K562 (cell line): ENCODE results near the gene USP20. TPM values are rescaled to one million over a fixed set of nuclear protein-coding genes. Genes with fewer than 3 reads are reported as not detected.

Experiments used
- ATAC-seq: fragments of 200-7000 bp; cut with Tn5 transposase; 3 replicates; pipeline ENCODE4 v1.9.1; 2020; ENCODE audit warnings: moderate library complexity
- BruUV-seq: library from RNA; stranded (reverse); fragments of 400-500 nt; replicated peaks from 2 replicates; lab custom pipeline; 2021; lab: Mats Ljungman, UMichigan
- CTCF ChIA-PET: fragments of 300-600 bp; formaldehyde crosslinking; extraction: SDS; loops from one replicate; lab custom pipeline; 2021; ENCODE audit warnings: low intra/inter-chr PET ratio; lab: Yijun Ruan, JAX
- POLR2A ChIA-PET: fragments of 300-600, 350-650 bp; sonication (Branson Sonifier 250); formaldehyde crosslinking; extraction: SDS; loops from one replicate; lab custom pipeline; 2021; ENCODE audit warnings: antibody characterized with exemption, inconsistent platforms; lab: Yijun Ruan, JAX
- DNase-seq, 4 experiments: peaks; one replicate each; pipeline versions ENCODE4 v3.0.0 to v3.0.0-alpha.2; 2011 to 2018; ENCODE audit warnings: low spot score in 3 of 4, mixed read lengths in 3 of 4; ENCODE audit errors: extremely low read depth in 1 of 4
- FAIRE-seq: peaks from 2 replicates; lab custom pipeline; 2011; peaks lifted over from hg19 to GRCh38; lab: Jason Lieb, UNC
- H2AFZ ChIP-seq: 2 replicates; pipeline ENCODE4 v1.6.0; 2011; ENCODE audit warnings: low read depth, low read length, control low read depth, inconsistent platforms
- H3K27ac ChIP-seq: fragments of 200-600 bp; 3 replicates; pipeline ENCODE4 v1.8.0; 2011; ENCODE audit warnings: low read depth, mild to moderate bottlenecking, control low read depth, inconsistent platforms, low read length, moderate library complexity, mixed read lengths; ENCODE audit errors: extremely low read depth
- H3K27me3 ChIP-seq, 2 experiments: fragments of 300-600 bp in 1 of 2; 2 replicates in 1 of 2; 3 replicates in 1 of 2; pipeline versions ENCODE4 v1.6.0 to v1.8.0; 2011; ENCODE audit warnings: inconsistent platforms in 2 of 2, low read length in 2 of 2, mild to moderate bottlenecking in 1 of 2, mixed read lengths in 1 of 2, moderate library complexity in 1 of 2; ENCODE audit not compliant: control insufficient read depth in 2 of 2, insufficient read depth in 2 of 2
- H3K36me3 ChIP-seq: fragments of 300-600 bp; 3 replicates; pipeline ENCODE4 v1.8.0; 2011; ENCODE audit warnings: mild to moderate bottlenecking, low read length, inconsistent platforms; ENCODE audit not compliant: control insufficient read depth, insufficient read depth
- H3K4me1 ChIP-seq, 2 experiments: fragments of 200-600 bp in 1 of 2; replicated peaks in 1 of 2; 2 replicates in 1 of 2; 3 replicates in 1 of 2; pipeline versions ENCODE4 v1.5.1 to v1.8.0; 2011; ENCODE audit warnings: inconsistent platforms in 2 of 2, low read length in 2 of 2, mild to moderate bottlenecking in 1 of 2, mixed read lengths in 1 of 2, moderate library complexity in 1 of 2; ENCODE audit not compliant: control insufficient read depth in 2 of 2, insufficient read depth in 2 of 2
- H3K4me2 ChIP-seq: 2 replicates; pipeline ENCODE4 v1.6.1; 2011; ENCODE audit warnings: low read length, control low read depth, inconsistent platforms, mixed read lengths; ENCODE audit not compliant: insufficient read depth
- H3K4me3 ChIP-seq: fragments of 200-600 bp; sonication (generic), shearing (Covaris generic); 2 replicates; pipeline ENCODE4 v1.5.1; 2016; ENCODE audit warnings: control low read depth, inconsistent platforms
- H3K79me2 ChIP-seq: fragments of 200-600 bp; 3 replicates; pipeline ENCODE4 v1.8.0; 2011; ENCODE audit warnings: low read length, inconsistent platforms; ENCODE audit not compliant: control insufficient read depth, insufficient read depth
- H3K9ac ChIP-seq, 2 experiments: 2 replicates each; pipeline versions ENCODE4 v1.6.0 to v1.6.1; 2011; ENCODE audit warnings: low read depth in 2 of 2, low read length in 2 of 2, control low read depth in 1 of 2, inconsistent platforms in 1 of 2, mild to moderate bottlenecking in 1 of 2, mixed read lengths in 1 of 2; ENCODE audit not compliant: insufficient read depth in 1 of 2
- H3K9me1 ChIP-seq: one replicate; pipeline ENCODE4 v1.6.0; 2011; ENCODE audit warnings: inconsistent platforms, mild to moderate bottlenecking, low read length, moderate library complexity; ENCODE audit not compliant: control insufficient read depth, insufficient read depth
- H3K9me3 ChIP-seq: replicated peaks from 2 replicates; pipeline ENCODE4 v1.5.1; 2011; ENCODE audit warnings: low read depth, low read length, inconsistent platforms; ENCODE audit not compliant: control insufficient read depth, insufficient read depth
- H4K20me1 ChIP-seq: replicated peaks from 2 replicates; pipeline ENCODE4 v1.6.1; 2011; ENCODE audit warnings: low read length, inconsistent platforms, mixed read lengths; ENCODE audit not compliant: control insufficient read depth, insufficient read depth
- BRD4 ChIP-seq: fragments of 200-600 bp; sonication (generic); IDR thresholded peaks from 2 replicates; pipeline ENCODE4 v1.6.1; 2017; ENCODE audit warnings: inconsistent platforms
- L3MBTL2 ChIP-seq: fragments of 450-650 bp; IDR thresholded peaks from 2 replicates; pipeline ENCODE4 v1.6.1; 2016; ENCODE audit warnings: mild to moderate bottlenecking, moderate library complexity
- ZC3H8 ChIP-seq: fragments of 450-650 bp; IDR thresholded peaks from 2 replicates; pipeline ENCODE4 v1.6.1; 2017
- ZNF436 ChIP-seq: fragments of 250-450, 450-650 bp; sonication (Bioruptor Pico); formaldehyde crosslinking; IDR thresholded peaks from 2 replicates; pipeline ENCODE4 v1.7.0; 2020; ENCODE audit warnings: mild to moderate bottlenecking
- ZNF696 ChIP-seq: fragments of 250-450 bp; sonication (Bioruptor Pico); conservative IDR thresholded peaks from 2 replicates; pipeline ENCODE4 v1.4.0; 2020; ENCODE audit warnings: mild to moderate bottlenecking, moderate library complexity
- ZZZ3 ChIP-seq: fragments of 450-650 bp; IDR thresholded peaks from 2 replicates; pipeline ENCODE4 v1.6.1; 2016; ENCODE audit warnings: antibody characterized with exemption, mild to moderate bottlenecking, moderate library complexity
- whole genome bisulfite sequencing: fragments of 100-300 bp; shearing (Covaris generic); methylation state at CpG from one replicate; pipeline ENCODE4 v1.1.6; 2016; ENCODE audit warnings: low coverage, mixed read lengths; ENCODE audit not compliant: insufficient coverage; ENCODE audit errors: missing lambda C conversion rate; 5-methylcytosine and 5-hydroxymethylcytosine counted together
- in situ Hi-C: fragments of 300-500 bp; cut with MboI; formaldehyde crosslinking; loops from 4 replicates; pipeline ENCODE4 v1.15.0; 2018; ENCODE audit warnings: inconsistent platforms, mixed read lengths
- intact Hi-C: fragments of 100-400 bp; cut with micrococcal nuclease; formaldehyde crosslinking; loops from 2 replicates; pipeline ENCODE4 v1.14.2; 2022
- polyA plus RNA-seq, 8 experiments: library from polyadenylated mRNA; depleted of rRNA in 4 of 8; stranded (reverse) in 5 of 8; unstranded in 3 of 8; fragments of >200 nt; fragmentation: Nextera tagmentation in 2 of 8; fragmentation: Illumina TruSeq in 1 of 8; extraction: Ambion mirVana in 2 of 8; extraction: Trizol in 1 of 8; gene quantifications; 2 replicates each; pipeline versions ENCODE4 v1.2.1 to v1.2.3, GENCODE V29; 2011 to 2014; ENCODE audit warnings: inconsistent platforms in 1 of 8, missing spikeins in 1 of 8
- total RNA-seq, 7 experiments: library from RNA; depleted of rRNA in 6 of 7; stranded (reverse); fragments of >200 nt in 6 of 7; fragmentation: Illumina TruSeq in 2 of 7; extraction: Trizol in 2 of 7; gene quantifications; 2 replicates each; pipeline versions ENCODE4 v1.2.1 to v1.2.3, GENCODE V29; 2011 to 2021; ENCODE audit warnings: low replicate concordance in 1 of 7
- TF ChIP-seq, protein P1 (sequence below): fragments of 250-450 bp; sonication (Bioruptor Pico); IDR thresholded peaks from 2 replicates; pipeline ENCODE4 v1.4.0; 2020; ENCODE audit warnings: mild to moderate bottlenecking, moderate library complexity
- TF ChIP-seq, protein P2 (sequence below), 2 experiments: fragments of 450-650 bp in 1 of 2; IDR thresholded peaks; 2 replicates each; pipeline ENCODE4 v1.6.1; 2011 to 2017; ENCODE audit warnings: low read depth in 2 of 2, antibody characterized with exemption in 1 of 2, borderline replicate concordance in 1 of 2, low read length in 1 of 2, mild to moderate bottlenecking in 1 of 2, mixed read lengths in 1 of 2; ENCODE audit not compliant: control insufficient read depth in 1 of 2
- TF ChIP-seq, protein P3 (sequence below): IDR thresholded peaks from 2 replicates; pipeline ENCODE4 v1.6.1; 2011; ENCODE audit warnings: borderline replicate concordance, low read depth, mild to moderate bottlenecking, moderate library complexity, low read length; ENCODE audit not compliant: insufficient read depth, poor library complexity, severe bottlenecking

The USP20 gene
- total and polyA plus RNA-seq, 9 of the 15 experiments (the other 6 are each of a cell fraction or from before 2014, with no cell fraction given) = 1.9 to 136 (median 49.1) TPM

DNA sequence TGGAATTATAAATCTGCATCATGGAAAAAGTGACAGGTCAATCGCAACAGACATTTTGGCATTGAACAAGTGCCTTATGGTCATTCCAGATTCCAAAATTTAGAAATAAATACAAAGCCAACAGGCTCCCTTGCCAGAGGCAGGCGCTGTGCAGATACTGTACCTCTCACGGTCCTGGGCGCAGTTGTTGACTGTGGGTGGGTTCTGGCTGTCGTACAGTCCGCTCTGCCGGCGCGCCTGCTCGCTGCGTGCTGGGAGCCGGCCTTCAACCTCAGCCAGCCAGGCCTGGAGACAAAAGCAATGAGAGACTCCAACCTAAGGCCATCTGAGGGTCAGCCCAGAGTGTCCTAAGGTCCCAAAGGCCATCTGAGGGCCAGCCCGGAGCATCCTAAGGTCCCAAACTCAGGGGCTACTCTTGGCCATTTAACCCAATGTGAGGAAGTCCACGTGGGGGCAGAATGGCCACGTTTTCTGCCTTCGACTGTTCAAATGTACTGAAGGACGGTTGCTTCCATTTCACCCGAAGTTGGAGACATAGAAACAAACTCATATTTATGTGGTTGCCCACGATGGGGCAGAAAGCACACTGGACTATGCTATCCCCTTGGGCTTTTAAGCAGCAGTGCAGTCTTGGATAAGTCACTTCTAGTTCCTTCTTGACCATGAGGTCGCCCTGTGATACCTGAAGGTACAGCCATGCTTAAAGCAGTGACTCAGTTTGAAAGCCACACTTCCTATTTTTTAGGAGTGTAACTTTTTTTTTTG lies 65.2 kb downstream of the USP20 start (continued):
- 0 out of 2 replicates have a peak, but pooled peaks have one; percentile 11 for TF ChIP-seq L3MBTL2

DNA sequence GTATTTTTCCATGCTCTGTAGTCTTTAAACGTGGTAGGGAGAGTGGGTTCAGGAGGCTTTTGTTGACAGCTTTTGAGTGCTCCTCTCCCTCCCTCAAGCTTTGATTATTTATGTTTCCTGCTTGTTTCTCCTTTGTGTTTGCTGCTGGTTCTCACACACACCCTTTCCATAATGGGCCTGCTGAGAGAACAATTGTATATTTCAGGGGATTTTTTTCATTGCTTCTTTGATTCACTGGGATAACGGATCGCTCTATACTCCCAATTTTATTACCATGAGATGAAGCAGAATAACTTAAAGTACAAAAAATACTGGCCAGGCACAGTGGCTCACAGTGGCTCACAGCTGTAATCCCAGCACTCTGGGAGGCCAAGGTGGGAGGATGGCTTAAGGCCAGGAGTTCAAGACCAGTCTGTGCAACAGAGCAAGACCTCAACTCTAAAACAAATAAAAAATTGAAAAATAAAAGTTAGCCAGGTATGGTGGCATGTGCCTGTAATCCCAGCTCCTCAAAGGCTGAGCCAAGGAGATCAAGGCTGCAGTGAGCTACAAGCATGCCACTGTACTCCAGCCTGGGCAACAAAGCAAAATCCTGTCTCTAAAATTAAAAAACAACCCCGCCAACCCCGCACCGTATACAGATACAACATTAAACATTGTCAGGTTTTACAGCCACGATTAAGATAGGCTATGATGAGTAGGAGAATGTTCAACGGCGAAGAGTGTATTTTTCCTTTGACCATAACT lies 66.9 kb downstream of the USP20 start:
- no peak for DNase-seq
- intact Hi-C loops = no loop called here
- H4K20me1 ChIP-seq = no peaks in the 10 kb centered on the region
- H3K79me2 ChIP-seq = no peaks in the 10 kb centered on the region
- POLR2A ChIA-PET = interaction anchor here (0.8 kb wide), 1 partner anchor 8 kb away, joined by 7 read pairs; no protein-coding TSS in a partner anchor
- 72% methylated on average over 9 of the region's 9 CpGs for WGBS
- no peak overlapping the region for H3K9ac ChIP-seq
- H2AFZ ChIP-seq = no peak overlapping the region
- H3K9me1 ChIP-seq = no peaks in the 10 kb centered on the region
- no TSS peak for BruUV-seq
- no peak for FAIRE-seq
- in situ Hi-C loops = no loop called here
- no peaks in the 10 kb centered on the region for H3K36me3 ChIP-seq
- no peak overlapping the region for H3K4me3 ChIP-seq
- H3K27me3 ChIP-seq = no peaks in the 10 kb centered on the region
- CTCF ChIA-PET = no interaction called here
- H3K9me3 ChIP-seq = 0 out of 2 replicates have a peak, but pooled peaks cover 1% of the 10 kb centered on the region
- no peak overlapping the region for H3K27ac ChIP-seq
- H3K4me1 ChIP-seq = peaks cover 0 to 6% of the 10 kb centered on the region in 2 experiments; a peak in 3 of 5 replicates
- H3K4me2 ChIP-seq = no peak overlapping the region
- no peak for ATAC-seq
- TF ChIP-seq ZNF436 (CRISPR knock-in tag) = no peak
- TF ChIP-seq ZNF696 (CRISPR knock-in tag) = no peak
- TF ChIP-seq BRD4 = no peak
- no peak for TF ChIP-seq ZC3H8
- no peak for TF ChIP-seq ZZZ3
- TF ChIP-seq, protein P1, sequence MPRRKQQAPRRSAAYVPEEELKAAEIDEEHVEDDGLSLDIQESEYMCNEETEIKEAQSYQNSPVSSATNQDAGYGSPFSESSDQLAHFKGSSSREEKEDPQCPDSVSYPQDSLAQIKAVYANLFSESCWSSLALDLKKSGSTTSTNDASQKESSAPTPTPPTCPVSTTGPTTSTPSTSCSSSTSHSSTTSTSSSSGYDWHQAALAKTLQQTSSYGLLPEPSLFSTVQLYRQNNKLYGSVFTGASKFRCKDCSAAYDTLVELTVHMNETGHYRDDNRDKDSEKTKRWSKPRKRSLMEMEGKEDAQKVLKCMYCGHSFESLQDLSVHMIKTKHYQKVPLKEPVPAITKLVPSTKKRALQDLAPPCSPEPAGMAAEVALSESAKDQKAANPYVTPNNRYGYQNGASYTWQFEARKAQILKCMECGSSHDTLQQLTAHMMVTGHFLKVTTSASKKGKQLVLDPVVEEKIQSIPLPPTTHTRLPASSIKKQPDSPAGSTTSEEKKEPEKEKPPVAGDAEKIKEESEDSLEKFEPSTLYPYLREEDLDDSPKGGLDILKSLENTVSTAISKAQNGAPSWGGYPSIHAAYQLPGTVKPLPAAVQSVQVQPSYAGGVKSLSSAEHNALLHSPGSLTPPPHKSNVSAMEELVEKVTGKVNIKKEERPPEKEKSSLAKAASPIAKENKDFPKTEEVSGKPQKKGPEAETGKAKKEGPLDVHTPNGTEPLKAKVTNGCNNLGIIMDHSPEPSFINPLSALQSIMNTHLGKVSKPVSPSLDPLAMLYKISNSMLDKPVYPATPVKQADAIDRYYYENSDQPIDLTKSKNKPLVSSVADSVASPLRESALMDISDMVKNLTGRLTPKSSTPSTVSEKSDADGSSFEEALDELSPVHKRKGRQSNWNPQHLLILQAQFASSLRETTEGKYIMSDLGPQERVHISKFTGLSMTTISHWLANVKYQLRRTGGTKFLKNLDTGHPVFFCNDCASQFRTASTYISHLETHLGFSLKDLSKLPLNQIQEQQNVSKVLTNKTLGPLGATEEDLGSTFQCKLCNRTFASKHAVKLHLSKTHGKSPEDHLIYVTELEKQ (CRISPR knock-in tag) = no peak
- TF ChIP-seq, protein P2, sequence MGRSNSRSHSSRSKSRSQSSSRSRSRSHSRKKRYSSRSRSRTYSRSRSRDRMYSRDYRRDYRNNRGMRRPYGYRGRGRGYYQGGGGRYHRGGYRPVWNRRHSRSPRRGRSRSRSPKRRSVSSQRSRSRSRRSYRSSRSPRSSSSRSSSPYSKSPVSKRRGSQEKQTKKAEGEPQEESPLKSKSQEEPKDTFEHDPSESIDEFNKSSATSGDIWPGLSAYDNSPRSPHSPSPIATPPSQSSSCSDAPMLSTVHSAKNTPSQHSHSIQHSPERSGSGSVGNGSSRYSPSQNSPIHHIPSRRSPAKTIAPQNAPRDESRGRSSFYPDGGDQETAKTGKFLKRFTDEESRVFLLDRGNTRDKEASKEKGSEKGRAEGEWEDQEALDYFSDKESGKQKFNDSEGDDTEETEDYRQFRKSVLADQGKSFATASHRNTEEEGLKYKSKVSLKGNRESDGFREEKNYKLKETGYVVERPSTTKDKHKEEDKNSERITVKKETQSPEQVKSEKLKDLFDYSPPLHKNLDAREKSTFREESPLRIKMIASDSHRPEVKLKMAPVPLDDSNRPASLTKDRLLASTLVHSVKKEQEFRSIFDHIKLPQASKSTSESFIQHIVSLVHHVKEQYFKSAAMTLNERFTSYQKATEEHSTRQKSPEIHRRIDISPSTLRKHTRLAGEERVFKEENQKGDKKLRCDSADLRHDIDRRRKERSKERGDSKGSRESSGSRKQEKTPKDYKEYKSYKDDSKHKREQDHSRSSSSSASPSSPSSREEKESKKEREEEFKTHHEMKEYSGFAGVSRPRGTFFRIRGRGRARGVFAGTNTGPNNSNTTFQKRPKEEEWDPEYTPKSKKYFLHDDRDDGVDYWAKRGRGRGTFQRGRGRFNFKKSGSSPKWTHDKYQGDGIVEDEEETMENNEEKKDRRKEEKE (IDR thresholded peaks at IDR 0.05; ENCODE audit: borderline replicate concordance in 1 of 2, control insufficient read depth in 1 of 2, low read depth in 2 of 2, low read length in 1 of 2) = no peak
- TF ChIP-seq, protein P3, sequence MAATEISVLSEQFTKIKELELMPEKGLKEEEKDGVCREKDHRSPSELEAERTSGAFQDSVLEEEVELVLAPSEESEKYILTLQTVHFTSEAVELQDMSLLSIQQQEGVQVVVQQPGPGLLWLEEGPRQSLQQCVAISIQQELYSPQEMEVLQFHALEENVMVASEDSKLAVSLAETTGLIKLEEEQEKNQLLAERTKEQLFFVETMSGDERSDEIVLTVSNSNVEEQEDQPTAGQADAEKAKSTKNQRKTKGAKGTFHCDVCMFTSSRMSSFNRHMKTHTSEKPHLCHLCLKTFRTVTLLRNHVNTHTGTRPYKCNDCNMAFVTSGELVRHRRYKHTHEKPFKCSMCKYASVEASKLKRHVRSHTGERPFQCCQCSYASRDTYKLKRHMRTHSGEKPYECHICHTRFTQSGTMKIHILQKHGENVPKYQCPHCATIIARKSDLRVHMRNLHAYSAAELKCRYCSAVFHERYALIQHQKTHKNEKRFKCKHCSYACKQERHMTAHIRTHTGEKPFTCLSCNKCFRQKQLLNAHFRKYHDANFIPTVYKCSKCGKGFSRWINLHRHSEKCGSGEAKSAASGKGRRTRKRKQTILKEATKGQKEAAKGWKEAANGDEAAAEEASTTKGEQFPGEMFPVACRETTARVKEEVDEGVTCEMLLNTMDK = no peak
